T-helper 1 cell treated with Interleukin-12 subunit alpha and Interleukin-12 subunit beta and Interleukin-4 antibody, amounts not matched to agents 30 μg/mL and 1 μg/mL, for 36 hours (primary cell): ENCODE measurements around the gene NBPF6.
"Not testable (repeated sequence)": the region's sequence is repeated elsewhere in the genome, so short reads cannot be mapped to it uniquely, and the experiment has no call there.

Experiments
- H3K27ac Mint-ChIP-seq: one replicate; pipeline ENCODE4 v1.8.0; 2021; ENCODE audit warnings: mild to moderate bottlenecking, mixed read lengths
- H3K27me3 Mint-ChIP-seq: one replicate; pipeline ENCODE4 v1.8.0; 2021; ENCODE audit warnings: low read depth, mixed read lengths
- H3K36me3 Mint-ChIP-seq: one replicate; pipeline ENCODE4 v1.8.0; 2021; ENCODE audit warnings: low read depth, mixed read lengths
- H3K4me1 Mint-ChIP-seq: one replicate; pipeline ENCODE4 v1.8.0; 2021; ENCODE audit warnings: low read depth, mixed read lengths
- H3K4me3 Mint-ChIP-seq: one replicate; pipeline ENCODE4 v1.8.0; 2021; ENCODE audit warnings: mild to moderate bottlenecking, moderate library complexity, mixed read lengths
- H3K9me3 Mint-ChIP-seq: one replicate; pipeline ENCODE4 v1.8.0; 2021; ENCODE audit warnings: mixed read lengths

Gene NBPF6

GRCh38 chr1:108513914-108514313 lies 63.8 kb downstream of the NBPF6 start:
- H3K27ac Mint-ChIP-seq, H3K9me3 Mint-ChIP-seq, H3K36me3 Mint-ChIP-seq, H3K4me1 Mint-ChIP-seq, H3K4me3 Mint-ChIP-seq: not testable (repeated sequence)
- peaks cover 47% of the 10 kb centered on the region for H3K27me3 Mint-ChIP-seq

- H3K9me3 Mint-ChIP-seq, H3K4me3 Mint-ChIP-seq, H3K4me1 Mint-ChIP-seq, H3K27ac Mint-ChIP-seq, H3K36me3 Mint-ChIP-seq: not testable (repeated sequence)
- peaks cover 47% of the 10 kb centered on the region for H3K27me3 Mint-ChIP-seq
These were observed 67.3 kb downstream of the NBPF6 start for GRCh38 chr1:108517301-108517897.
